Fibroblast of pulmonary artery (primary cell): ENCODE measurements around the gene AGPAT3.

ENCODE experiments used
- DNase-seq: peaks from one replicate; pipeline ENCODE4 v3.0.0-alpha.2; 2010; ENCODE audit warnings: low read depth
- H3K4me3 ChIP-seq: replicated peaks from 2 replicates; pipeline ENCODE4 v1.5.1; 2011; ENCODE audit warnings: low read depth, mild to moderate bottlenecking, control low read depth, low read length, moderate library complexity
- CTCF ChIP-seq: IDR thresholded peaks from 2 replicates; pipeline ENCODE4 v1.5.1; 2011; ENCODE audit warnings: mild to moderate bottlenecking, control low read depth, low read length, inconsistent platforms; ENCODE audit errors: missing control alignments

Gene AGPAT3

GRCh38 chr21:44018127-44018526 lies 153.1 kb downstream of the AGPAT3 start:
- no peak for TF ChIP-seq CTCF
- DNase-seq, result no peak

GRCh38 chr21:44018813-44019567 lies 154.0 kb downstream of the AGPAT3 start:
- no peak overlapping the region for H3K4me3 ChIP-seq
- no peak for TF ChIP-seq CTCF
- DNase-seq, result no peak

More at GRCh38 chr21:44018127-44018526, 153.1 kb downstream of the AGPAT3 start:
- H3K4me3 ChIP-seq, result no peak overlapping the region

GRCh38 chr21:44019568-44019958 lies 154.5 kb downstream of the AGPAT3 start:
- no peak for TF ChIP-seq CTCF
- H3K4me3 ChIP-seq, result no peak overlapping the region
- no peak for DNase-seq

- TF ChIP-seq CTCF, result no peak
- DNase-seq, result no peak
- H3K4me3 ChIP-seq, result no peak overlapping the region
Measured at GRCh38 chr21:44020551-44020950, 155.5 kb downstream of the AGPAT3 start.

GRCh38 chr21:44021064-44021463 lies 156.0 kb downstream of the AGPAT3 start:
- no peak overlapping the region for H3K4me3 ChIP-seq
- no peak for DNase-seq
- no peak for TF ChIP-seq CTCF

- no peak overlapping the region for H3K4me3 ChIP-seq
- no peak for DNase-seq
- TF ChIP-seq CTCF, result no peak
Measured at GRCh38 chr21:44024257-44024656, 159.2 kb downstream of the AGPAT3 start.

GRCh38 chr21:44024887-44025353 lies 159.9 kb downstream of the AGPAT3 start:
- DNase-seq, result peak; percentile 79
- H3K4me3 ChIP-seq, result no peak overlapping the region

More at GRCh38 chr21:44024887-44025353, 159.9 kb downstream of the AGPAT3 start:
- TF ChIP-seq CTCF, result peak; percentile 19
